GM23338 (cell line): ENCODE measurements around the gene TRIM13. TPM values are rescaled to one million over a fixed set of nuclear protein-coding genes. Genes with fewer than 3 reads are reported as not detected.

ENCODE experiments used
- ATAC-seq: fragments of 200-7000 bp; cut with Tn5 transposase; 3 replicates; pipeline ENCODE4 v1.9.1; 2020
- DNase-seq: peaks from one replicate; pipeline ENCODE4 v3.0.0-alpha.2; 2015; ENCODE audit warnings: low spot score
- H2AFZ ChIP-seq: fragments of 200-600 bp; sonication (generic); 2 replicates; pipeline ENCODE4 v1.8.0; 2016; ENCODE audit warnings: antibody characterized with exemption, mild to moderate bottlenecking, moderate library complexity
- H3F3A ChIP-seq: fragments of 200-600 bp; sonication (generic); replicated peaks from 2 replicates; pipeline ENCODE4 v1.8.0; 2017; ENCODE audit warnings: antibody characterized with exemption, mixed run types, low read depth
- H3K27ac ChIP-seq: fragments of 200-600 bp; sonication (generic); 2 replicates; pipeline ENCODE4 v1.6.1; 2016; ENCODE audit warnings: low read depth
- H3K27me3 ChIP-seq: fragments of 200-600 bp; sonication (generic); 2 replicates; pipeline ENCODE4 v1.8.0; 2016; ENCODE audit warnings: mild to moderate bottlenecking, mixed run types, moderate library complexity; ENCODE audit not compliant: insufficient read depth
- H3K36me3 ChIP-seq: fragments of 200-600 bp; sonication (generic); 2 replicates; pipeline ENCODE4 v1.8.0; 2016; ENCODE audit warnings: mild to moderate bottlenecking; ENCODE audit not compliant: insufficient read depth
- H3K4me1 ChIP-seq: fragments of 200-600 bp; sonication (generic); 2 replicates; pipeline ENCODE4 v1.8.0; 2016; ENCODE audit warnings: mild to moderate bottlenecking, moderate library complexity; ENCODE audit not compliant: insufficient read depth
- H3K4me2 ChIP-seq: fragments of 200-600 bp; sonication (generic); 2 replicates; pipeline ENCODE4 v1.7.1; 2017; ENCODE audit warnings: mixed run types
- H3K4me3 ChIP-seq: fragments of 200-600 bp; sonication (generic); 2 replicates; pipeline ENCODE4 v1.6.1; 2016; ENCODE audit warnings: mixed run types
- H3K79me2 ChIP-seq: fragments of 200-600 bp; sonication (generic); replicated peaks from 2 replicates; pipeline ENCODE4 v1.8.0; 2017; ENCODE audit warnings: mild to moderate bottlenecking; ENCODE audit not compliant: insufficient read depth
- H3K9me2 ChIP-seq: fragments of 200-600 bp; sonication (generic); 2 replicates; pipeline ENCODE4 v1.8.0; 2017; ENCODE audit not compliant: insufficient read depth
- H4K20me1 ChIP-seq: fragments of 200-600 bp; sonication (generic); replicated peaks from 2 replicates; pipeline ENCODE4 v1.8.0; 2017; ENCODE audit warnings: mild to moderate bottlenecking; ENCODE audit not compliant: insufficient read depth
- H3K27ac Mint-ChIP-seq: 2 replicates; pipeline ENCODE4 v1.8.0; 2020; ENCODE audit warnings: inconsistent platforms, mild to moderate bottlenecking, moderate library complexity, mixed read lengths
- H3K27me3 Mint-ChIP-seq: 3 replicates; pipeline ENCODE4 v1.8.0; 2022; ENCODE audit warnings: low read depth, mild to moderate bottlenecking, moderate library complexity, mixed read lengths, inconsistent platforms; ENCODE audit not compliant: insufficient read depth, poor library complexity
- H3K36me3 Mint-ChIP-seq: 3 replicates; pipeline ENCODE4 v1.8.0; 2021; ENCODE audit warnings: low read depth, mild to moderate bottlenecking, inconsistent platforms, moderate library complexity, mixed read lengths
- H3K4me1 Mint-ChIP-seq: 3 replicates; pipeline ENCODE4 v1.8.0; 2020; ENCODE audit warnings: mild to moderate bottlenecking, inconsistent platforms, mixed read lengths
- H3K4me3 Mint-ChIP-seq: 3 replicates; pipeline ENCODE4 v1.8.0; 2021; ENCODE audit warnings: moderate library complexity, mild to moderate bottlenecking, inconsistent platforms, mixed read lengths
- H3K9me3 Mint-ChIP-seq: 3 replicates; pipeline ENCODE4 v1.8.0; 2020; ENCODE audit warnings: moderate library complexity, mild to moderate bottlenecking, inconsistent platforms, mixed read lengths
- CTCF ChIP-seq, 2 experiments: fragments of 200-600 bp in 1 of 2; sonication (generic) in 1 of 2; conservative IDR thresholded peaks; 2 replicates each; pipeline versions ENCODE4 v1.5.1 to v1.6.1; 2016 to 2017; ENCODE audit warnings: antibody characterized with exemption in 2 of 2, low read depth in 2 of 2, mild to moderate bottlenecking in 2 of 2, moderate library complexity in 1 of 2
- ZNF462 ChIP-seq: fragments of 250-450 bp; sonication (Bioruptor Pico); IDR thresholded peaks from 2 replicates; pipeline ENCODE4 v1.5.0; 2020; ENCODE audit warnings: mild to moderate bottlenecking, moderate library complexity
- polyA plus RNA-seq: library from polyadenylated mRNA; unstranded; fragments of >200 nt; fragmentation: Nextera tagmentation; extraction: Ambion mirVana; gene quantifications from 2 replicates; pipeline ENCODE4 v1.2.1, GENCODE V29; 2016
- total RNA-seq: library from RNA; depleted of rRNA; stranded (reverse); fragments of >200 nt; shearing (Covaris generic); gene quantifications from 2 replicates; pipeline ENCODE4 v1.2.3, GENCODE V29; 2014

TRIM13 gene
- total and polyA plus RNA-seq, 2 experiments from 2014 or later = 23.0 to 25.3 TPM

- H3K36me3 Mint-ChIP-seq = no peaks in the 10 kb centered on the region
- no peaks in the 10 kb centered on the region for H4K20me1 ChIP-seq
- no peak overlapping the region for H3K27ac ChIP-seq
- no peaks in the 10 kb centered on the region for H3K36me3 ChIP-seq
- no peak overlapping the region for H3K4me2 ChIP-seq
- H2AFZ ChIP-seq = peak overlapping the region; percentile 70; the same call in 1 of the 2 replicates
- H3K27me3 ChIP-seq = no peaks in the 10 kb centered on the region
- no peak overlapping the region for H3K27ac Mint-ChIP-seq
- peaks cover 6% of the 10 kb centered on the region for H3K27me3 Mint-ChIP-seq
- no peaks in the 10 kb centered on the region; the same call in 2 of the 3 replicates for H3K4me1 Mint-ChIP-seq
- no peak for TF ChIP-seq ZNF462 (CRISPR knock-in tag)
- peak; percentile 92 to 99 for TF ChIP-seq CTCF (conservative IDR thresholded peaks at IDR 0.05; ENCODE audit: low read depth in 2 of 2)
- ATAC-seq (peak; percentile 96), DNase-seq (peak; percentile 93)
- no peaks in the 10 kb centered on the region for H3K4me1 ChIP-seq
- H3K4me3 ChIP-seq = no peak overlapping the region
- no peaks in the 10 kb centered on the region for H3K79me2 ChIP-seq
- no peaks in the 10 kb centered on the region for H3F3A ChIP-seq
- no peaks in the 10 kb centered on the region for H3K9me2 ChIP-seq
- no peaks in the 10 kb centered on the region for H3K9me3 Mint-ChIP-seq
- H3K4me3 Mint-ChIP-seq = no peak overlapping the region
These were observed 20.3 kb upstream of the TRIM13 start for GRCh38 chr13:49976314-49977258.
